ENCODE results near the gene PBRM1. TPM values are rescaled to one million over a fixed set of nuclear protein-coding genes. Genes with fewer than 3 reads are reported as not detected.

The PBRM1 gene
- total and polyA plus RNA-seq, 2 of the 13 experiments (the other 11 are each of a cell fraction or from before 2014, with no cell fraction given), result 10.9 to 33.2 TPM

GRCh38 chr3:52552089-52552488 lies 133.6 kb downstream of the PBRM1 start:
- intact Hi-C loops (cut with micrococcal nuclease; ENCODE audit: unreplicated experiment) (no loop called here), in situ Hi-C loops (cut with HindIII; ENCODE audit: extremely low pct_ligation_motif_present, low pct_unique_long_range_greater_than_20kb) (no loop called here)
- H3K27ac ChIP-seq (ENCODE audit: extremely low read length, insufficient read depth, low read length), result no peak overlapping the region
- WGBS (ENCODE audit: low lambda C conversion rate), result 97% methylated on average over 3 of the region's 3 CpGs
- no peaks in the 10 kb centered on the region for H3K9me3 ChIP-seq (ENCODE audit: low read length)
- no peak overlapping the region for H3K4me3 ChIP-seq (replicated peaks in 1 of 3; ENCODE audit: insufficient read depth in 1 of 3, low read depth in 2 of 3, low read length in 3 of 3)
- no peak for TF ChIP-seq CBFB (CRISPR knock-in tag; IDR thresholded peaks at IDR 0.05)
- TF ChIP-seq ZNF143 (CRISPR knock-in tag; IDR thresholded peaks at IDR 0.05), result no peak
- no peak for TF ChIP-seq SIN3B (IDR thresholded peaks at IDR 0.05; ENCODE audit: low read length)
- no peak for TF ChIP-seq ZFP37 (CRISPR knock-in tag; IDR thresholded peaks at IDR 0.05; ENCODE audit: borderline replicate concordance)
- H3K36me3 ChIP-seq (replicated peaks in 1 of 2; ENCODE audit: control insufficient read depth in 1 of 2, insufficient read depth in 2 of 2, low read length in 2 of 2), result peaks cover 24 to 61% of the 10 kb centered on the region in 2 experiments
- no peak for ATAC-seq
- no peak overlapping the region for H2AFZ ChIP-seq (ENCODE audit: low read length)
- ChIA-PET CTCF (ENCODE audit: low intra/inter-chr PET ratio, low total read pairs) (no interaction called here), POLR2A (interaction anchor here (2.7 kb wide), 1 partner anchor 16 kb away, joined by 13 read pairs; the partner anchor contains the start of gene UQCC5)
- H3K79me2 ChIP-seq (ENCODE audit: insufficient read depth, low read length), result no peaks in the 10 kb centered on the region
- no peaks in the 10 kb centered on the region for H4K20me1 ChIP-seq (ENCODE audit: insufficient read depth, low read length)
- no TSS peak for BruUV-seq (replicated peaks)
- H3K9ac ChIP-seq (ENCODE audit: insufficient read depth, low read depth, low read length), result no peak overlapping the region
- FAIRE-seq, result no peak
- H3K4me2 ChIP-seq (ENCODE audit: low read depth, low read length), result no peak overlapping the region
- H3K27me3 ChIP-seq (ENCODE audit: control insufficient read depth in 1 of 2, insufficient read depth in 2 of 2, low read length in 2 of 2), result no peaks in the 10 kb centered on the region
- H3K4me1 ChIP-seq (ENCODE audit: insufficient read depth, low read length), result no peaks in the 10 kb centered on the region
- no peak for DNase-seq (ENCODE audit: low spot score)

- H3K36me3 ChIP-seq (replicated peaks in 1 of 2; ENCODE audit: control insufficient read depth in 1 of 2, insufficient read depth in 2 of 2, low read length in 2 of 2), result peaks cover 25 to 56% of the 10 kb centered on the region in 2 experiments
- ATAC-seq, result no peak
- no peak for FAIRE-seq
- intact Hi-C loops (cut with micrococcal nuclease; ENCODE audit: unreplicated experiment), result no loop called here
- in situ Hi-C loops (cut with HindIII; ENCODE audit: extremely low pct_ligation_motif_present, low pct_unique_long_range_greater_than_20kb), result no loop called here
- ChIA-PET CTCF (ENCODE audit: low intra/inter-chr PET ratio, low total read pairs) (no interaction called here), POLR2A (interaction anchor here (2.7 kb wide), 1 partner anchor 15 kb away, joined by 13 read pairs; the partner anchor contains the start of gene UQCC5)
- no peaks in the 10 kb centered on the region for H3K27me3 ChIP-seq (ENCODE audit: control insufficient read depth in 1 of 2, insufficient read depth in 2 of 2, low read length in 2 of 2)
- H3K9ac ChIP-seq (ENCODE audit: insufficient read depth, low read depth, low read length), result no peak overlapping the region
- no peak for DNase-seq (ENCODE audit: low spot score)
- no peak overlapping the region for H3K27ac ChIP-seq (ENCODE audit: extremely low read length, insufficient read depth, low read length)
- H3K4me1 ChIP-seq (ENCODE audit: insufficient read depth, low read length), result no peaks in the 10 kb centered on the region
- no peak overlapping the region for H2AFZ ChIP-seq (ENCODE audit: low read length)
- no peak overlapping the region for H3K4me2 ChIP-seq (ENCODE audit: low read depth, low read length)
- no peaks in the 10 kb centered on the region for H3K9me3 ChIP-seq (ENCODE audit: low read length)
- no peak overlapping the region for H3K4me3 ChIP-seq (replicated peaks in 1 of 3; ENCODE audit: insufficient read depth in 1 of 3, low read depth in 2 of 3, low read length in 3 of 3)
- no peaks in the 10 kb centered on the region for H4K20me1 ChIP-seq (ENCODE audit: insufficient read depth, low read length)
- no peaks in the 10 kb centered on the region for H3K79me2 ChIP-seq (ENCODE audit: insufficient read depth, low read length)
- BruUV-seq (replicated peaks), result no TSS peak
- TF ChIP-seq ZFAT (CRISPR knock-in tag; conservative IDR thresholded peaks at IDR 0.05) (no peak), ZNF12 (CRISPR knock-in tag; IDR thresholded peaks at IDR 0.05) (no peak), PAWR (CRISPR knock-in tag; IDR thresholded peaks at IDR 0.05; ENCODE audit: borderline replicate concordance) (no peak), MYC (CRISPR knock-in tag; IDR thresholded peaks at IDR 0.05; ENCODE audit: borderline replicate concordance) (no peak), MTA1 (CRISPR knock-in tag; IDR thresholded peaks at IDR 0.05; ENCODE audit: borderline replicate concordance) (no peak), HNRNPH1 (optimal IDR thresholded peaks at IDR 0.05; ENCODE audit: low read depth, low read length) (no peak), MBD4 (IDR thresholded peaks at IDR 0.05; ENCODE audit: borderline replicate concordance, low read length) (no peak), ZBED4 (CRISPR knock-in tag; IDR thresholded peaks at IDR 0.05; ENCODE audit: borderline replicate concordance) (no peak)
Observed at GRCh38 chr3:52551118-52551517, 134.6 kb downstream of the PBRM1 start.
